Stimulated activated CD8-positive, alpha-beta memory T cell treated with anti-CD3 and anti-CD28 coated beads, Interleukin-12 subunit alpha, Interleukin-12 subunit beta, amount 100 ng/mL, for 24 hours (primary cell): ENCODE results near the gene NDUFB2.
"Not testable (repeated sequence)": the region's sequence is repeated elsewhere in the genome, so short reads cannot be mapped to it uniquely, and the experiment has no call there.

ENCODE experiments used
- DNase-seq: peaks from one replicate; pipeline ENCODE4 v3.0.0-alpha.2; 2020; ENCODE audit errors: extremely low read depth

The NDUFB2 gene

DNA sequence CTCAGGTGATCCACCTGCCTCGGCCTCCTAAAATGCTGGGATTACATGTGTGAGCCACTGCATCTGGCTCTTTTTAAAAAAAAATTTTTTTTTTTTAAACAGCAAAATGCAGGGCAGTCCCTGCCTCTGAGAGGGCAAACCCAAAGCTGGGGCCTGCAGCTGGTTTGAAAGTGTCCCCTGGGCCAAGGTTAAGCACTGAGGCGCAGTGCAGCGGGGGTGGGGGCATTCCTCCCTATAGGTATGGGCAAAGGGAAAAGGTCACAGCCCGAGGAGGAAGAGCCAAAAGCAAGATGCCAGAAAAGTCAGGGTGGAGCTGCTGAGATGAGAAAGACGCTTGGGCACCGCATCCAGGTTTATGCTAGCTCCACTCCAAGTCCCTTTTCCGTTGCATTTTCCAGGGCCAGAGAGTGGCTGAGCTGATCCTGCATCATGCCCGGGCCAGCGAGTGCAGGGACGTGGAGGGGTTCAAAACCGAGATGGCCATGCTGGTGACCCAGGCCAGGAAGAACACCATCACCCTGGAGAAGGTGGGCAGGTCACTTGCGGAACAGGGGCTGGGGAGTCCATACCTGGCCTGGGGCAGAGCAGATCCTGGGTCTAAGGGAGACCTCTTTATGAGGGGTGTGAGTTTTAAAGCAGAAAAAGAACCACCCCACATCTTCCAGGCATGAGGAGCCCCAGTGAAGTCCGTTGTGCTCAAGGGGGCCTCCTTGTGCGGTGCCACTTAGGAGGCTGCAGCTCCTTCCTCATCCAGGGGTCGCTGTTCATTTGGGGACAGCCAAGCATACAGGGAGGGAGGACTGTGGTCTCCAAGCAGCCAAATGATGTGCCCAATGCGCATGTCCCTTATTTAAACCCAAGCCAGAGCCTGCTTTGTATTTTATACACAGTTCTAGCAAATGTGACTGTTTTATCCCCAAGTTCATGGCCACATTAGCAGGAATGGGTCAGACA is 7.0 kb upstream of the NDUFB2 start:
- DNase-seq, result no peak

DNA sequence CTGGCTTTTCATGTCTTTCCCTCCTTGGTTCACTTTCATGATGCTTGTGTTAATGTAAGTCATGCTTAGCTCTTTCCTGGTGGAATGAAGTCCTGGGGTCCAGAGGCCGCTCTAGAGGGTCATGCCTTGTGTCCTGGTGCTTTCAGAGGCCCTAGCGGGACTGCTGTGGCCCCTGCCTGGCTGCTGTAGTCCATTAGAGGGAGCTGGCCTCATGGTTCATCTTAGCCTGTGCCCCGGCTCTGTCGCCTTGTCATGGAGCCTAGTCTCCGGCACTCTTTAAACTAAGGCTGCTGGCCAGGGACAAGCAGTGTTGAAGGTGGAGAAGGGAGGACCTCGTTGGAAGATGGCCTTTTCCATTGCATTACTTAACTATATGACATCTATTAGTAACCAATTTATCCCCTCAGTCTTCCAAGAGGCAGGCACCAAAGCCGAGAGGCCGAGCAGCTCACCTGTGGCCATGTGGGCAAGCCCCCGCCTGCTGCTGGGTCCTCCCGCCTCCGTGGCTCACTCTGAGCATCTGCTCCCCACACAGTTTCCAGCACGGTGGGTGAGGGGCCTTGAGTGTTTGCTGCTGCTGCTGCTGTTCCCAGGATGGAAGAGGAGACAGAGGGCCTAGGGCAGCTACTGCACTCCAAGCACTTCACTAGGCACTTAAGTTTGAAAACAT is 5.0 kb upstream of the NDUFB2 start:
- DNase-seq, result no peak

GRCh38 chr7:140693849-140694248 is 2.7 kb upstream of the NDUFB2 start:
- not testable (repeated sequence) for DNase-seq

DNA sequence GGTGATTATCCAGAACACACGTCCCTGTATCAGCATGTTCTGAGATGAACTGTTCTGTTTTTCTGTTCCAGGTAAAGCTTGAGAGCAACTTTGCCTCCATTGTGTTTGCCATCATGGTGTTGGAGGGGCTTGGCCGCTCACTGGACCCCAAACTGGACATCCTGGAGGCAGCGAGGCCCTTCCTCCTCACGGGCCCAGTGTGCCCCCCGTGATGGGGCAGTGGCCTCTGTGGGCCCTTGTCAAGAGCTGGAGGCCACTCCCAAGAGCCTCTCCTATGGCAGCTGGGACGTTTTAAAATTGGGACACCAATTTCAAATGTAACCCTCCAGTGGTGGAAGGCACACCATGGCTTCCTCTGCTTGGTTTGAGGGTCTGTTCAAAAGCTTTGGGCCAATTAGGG is 1.9 kb upstream of the NDUFB2 start:
- no peak for DNase-seq

GRCh38 chr7:140695381-140695780 is 1.1 kb upstream of the NDUFB2 start:
- no peak for DNase-seq

DNA sequence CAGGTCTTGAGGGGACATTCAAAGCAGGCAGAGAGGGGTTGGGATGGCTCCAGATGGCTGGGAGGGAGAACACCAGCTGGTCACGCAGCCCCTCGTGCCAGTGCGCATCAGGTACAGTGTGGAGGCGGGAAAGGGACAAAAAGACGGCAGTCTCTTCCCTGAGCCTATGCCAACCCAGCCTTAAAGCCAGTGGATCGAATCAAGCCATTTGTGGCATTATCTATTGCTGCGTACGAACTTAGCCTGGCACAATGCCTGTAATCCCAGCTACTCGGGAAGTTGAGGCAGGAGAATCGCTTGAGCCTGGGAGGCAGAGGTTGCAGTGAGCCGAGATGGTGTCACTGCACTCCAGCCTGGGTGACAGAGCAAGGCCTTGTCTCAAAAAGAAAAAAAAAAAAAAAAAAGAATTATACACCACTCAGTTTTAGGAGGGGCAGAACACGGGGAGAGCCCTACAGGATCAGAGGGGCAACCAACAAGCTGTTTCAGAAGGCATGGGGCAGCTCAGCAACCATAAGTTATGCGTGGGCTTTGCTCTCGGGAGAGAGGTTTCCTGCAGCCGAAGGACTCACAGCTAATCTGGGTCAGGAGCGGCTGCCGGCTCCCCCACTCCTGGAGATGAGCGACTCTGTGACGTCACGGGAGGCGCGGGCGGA is 356 bp upstream of the NDUFB2 start:
- peak; percentile 89 for DNase-seq

DNA sequence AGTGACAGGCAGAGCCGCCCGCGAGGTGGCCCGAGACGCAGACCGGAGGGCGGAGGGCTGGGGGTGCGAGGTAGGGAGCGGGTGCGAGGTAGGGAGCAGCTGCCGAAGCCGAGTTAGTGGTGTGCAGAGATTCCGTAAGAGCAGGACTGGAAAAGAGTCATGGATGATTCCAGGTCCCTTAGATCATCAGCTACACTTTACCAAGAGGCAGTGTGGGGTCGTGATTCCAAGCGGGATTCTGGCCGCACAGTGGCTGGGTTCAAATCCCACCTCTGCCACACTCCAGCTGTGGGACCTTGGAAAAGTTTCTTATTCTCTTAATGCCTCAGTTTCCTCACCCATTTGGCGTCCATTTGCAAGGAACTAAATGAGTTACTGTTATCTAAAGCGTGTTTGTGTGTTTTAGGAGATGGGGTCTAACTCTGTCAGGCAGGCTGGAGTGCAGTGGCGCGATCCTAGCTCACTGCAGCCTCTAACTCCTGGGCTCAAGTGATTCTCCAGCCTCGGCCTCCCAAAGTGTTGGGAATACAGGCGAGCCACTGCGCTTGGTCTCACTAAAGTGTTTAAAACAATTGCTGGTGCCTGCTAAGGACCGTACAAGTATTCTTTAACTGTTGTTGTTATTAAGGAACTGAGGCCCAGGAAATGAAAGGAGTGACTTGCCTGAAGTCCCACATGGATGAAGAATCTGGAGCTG is 1.1 kb downstream of the NDUFB2 start:
- no peak for DNase-seq

DNA sequence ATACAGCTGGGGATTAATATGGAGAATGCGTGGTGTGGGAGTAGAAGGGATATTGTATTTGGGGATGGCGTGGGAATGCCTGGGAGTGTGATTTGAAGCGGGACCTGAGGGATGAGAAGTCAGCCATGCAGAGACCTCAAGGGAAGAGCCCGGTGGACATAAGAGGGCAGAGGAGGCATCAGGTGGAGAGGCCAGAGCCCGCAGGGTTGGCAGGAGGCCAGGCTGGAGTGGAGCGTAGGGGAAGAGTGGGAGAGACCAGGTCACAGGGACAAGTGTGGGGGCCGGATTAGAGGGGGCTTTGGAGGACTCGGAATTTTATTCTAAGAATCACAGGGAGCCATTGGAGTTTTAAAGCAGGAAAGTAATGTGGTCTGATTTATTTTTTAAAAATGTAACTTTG is 2.0 kb downstream of the NDUFB2 start:
- DNase-seq, result no peak

- no peak for DNase-seq
These were observed 6.3 kb downstream of the NDUFB2 start for GRCh38 chr7:140702774-140703173.

- no peak for DNase-seq
These were observed 7.7 kb downstream of the NDUFB2 start for GRCh38 chr7:140704205-140704604.

GRCh38 chr7:140707132-140707531 is 10.6 kb downstream of the NDUFB2 start:
- DNase-seq, result no peak

GRCh38 chr7:140708764-140709163 is 12.3 kb downstream of the NDUFB2 start:
- not testable (repeated sequence) for DNase-seq

- DNase-seq, result not testable (repeated sequence)
These were observed 15.9 kb downstream of the NDUFB2 start for GRCh38 chr7:140712392-140712791.

- no peak for DNase-seq
These were observed 18.0 kb downstream of the NDUFB2 start for GRCh38 chr7:140714331-140715040.

GRCh38 chr7:140719721-140720120 is 23.2 kb downstream of the NDUFB2 start:
- no peak for DNase-seq

DNA sequence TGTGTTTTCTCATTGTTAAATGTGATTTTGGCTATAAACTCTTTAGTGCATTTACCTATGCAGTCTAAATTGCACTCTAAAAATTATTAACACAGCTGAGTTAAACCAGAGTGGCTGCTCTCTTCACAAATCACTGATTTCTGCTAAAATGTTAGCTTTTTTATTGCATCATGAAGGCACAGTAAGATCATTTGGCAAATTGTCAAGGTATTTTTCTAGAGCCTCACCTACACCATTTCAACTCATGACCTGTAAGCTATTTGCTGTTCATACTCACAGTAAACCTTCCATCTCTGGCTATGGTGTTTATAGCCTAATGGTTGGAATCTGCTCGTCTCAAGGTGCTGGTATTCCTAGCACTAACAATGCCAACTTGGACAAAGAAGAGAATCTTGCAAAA is 25.7 kb downstream of the NDUFB2 start:
- no peak for DNase-seq

DNA sequence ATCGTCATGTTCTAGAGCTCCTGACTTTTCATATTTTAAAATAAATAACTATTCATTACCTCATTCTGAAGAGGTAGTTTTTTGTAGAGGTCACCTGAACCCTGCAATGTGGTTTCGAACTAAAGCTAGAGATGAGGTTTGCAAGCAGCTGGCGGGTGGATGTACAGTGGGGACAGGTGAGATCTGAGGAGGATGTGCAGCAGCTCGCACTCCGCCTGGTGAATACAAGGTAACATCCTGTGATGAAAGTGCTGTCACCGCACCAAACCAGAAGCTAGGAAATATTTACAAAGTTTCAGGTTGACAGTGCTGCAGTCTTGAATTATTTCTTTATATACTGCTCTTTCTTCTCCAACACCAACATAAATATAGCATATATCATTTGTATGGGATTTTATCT is 26.5 kb downstream of the NDUFB2 start:
- DNase-seq, result no peak

DNA sequence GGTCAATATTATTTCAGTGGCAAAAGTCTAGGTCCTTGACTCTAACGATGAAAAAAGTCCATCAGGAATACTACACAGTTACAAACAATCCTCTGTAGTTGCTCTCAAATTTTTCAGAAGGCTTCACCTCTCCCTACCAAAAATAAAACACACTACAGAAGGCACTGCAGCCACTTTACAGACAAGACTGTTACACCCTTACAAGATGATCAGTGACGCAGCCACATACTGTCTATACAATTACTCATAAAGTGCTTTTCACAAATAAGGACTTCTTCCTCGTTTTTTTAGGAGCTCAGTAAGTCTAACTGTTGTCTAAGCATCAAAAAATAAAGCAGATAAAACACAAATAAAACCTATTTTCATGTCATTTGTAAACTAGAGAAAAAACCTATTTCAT is 27.1 kb downstream of the NDUFB2 start:
- DNase-seq, result no peak

GRCh38 chr7:140724706-140725105 is 28.2 kb downstream of the NDUFB2 start:
- DNase-seq, result no peak

DNA sequence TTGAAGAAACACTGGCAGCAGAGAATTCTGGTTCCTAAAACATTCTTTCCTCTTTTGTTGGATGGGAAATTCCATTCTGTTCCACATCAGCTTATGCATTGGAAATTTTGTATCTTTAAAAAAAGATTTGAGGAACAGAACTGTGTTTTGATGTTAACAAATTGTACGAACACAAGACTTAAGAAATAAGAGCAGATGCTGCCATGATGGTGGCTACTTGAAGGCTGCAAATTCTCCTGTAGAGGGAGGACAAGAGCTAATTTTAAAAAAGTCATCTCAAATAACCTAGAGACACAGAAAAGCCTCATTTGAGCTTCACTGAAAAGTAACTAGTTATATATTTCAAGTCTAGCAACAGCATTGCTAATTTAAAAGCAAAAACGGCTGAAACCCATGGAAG is 29.8 kb downstream of the NDUFB2 start:
- DNase-seq, result no peak

DNA sequence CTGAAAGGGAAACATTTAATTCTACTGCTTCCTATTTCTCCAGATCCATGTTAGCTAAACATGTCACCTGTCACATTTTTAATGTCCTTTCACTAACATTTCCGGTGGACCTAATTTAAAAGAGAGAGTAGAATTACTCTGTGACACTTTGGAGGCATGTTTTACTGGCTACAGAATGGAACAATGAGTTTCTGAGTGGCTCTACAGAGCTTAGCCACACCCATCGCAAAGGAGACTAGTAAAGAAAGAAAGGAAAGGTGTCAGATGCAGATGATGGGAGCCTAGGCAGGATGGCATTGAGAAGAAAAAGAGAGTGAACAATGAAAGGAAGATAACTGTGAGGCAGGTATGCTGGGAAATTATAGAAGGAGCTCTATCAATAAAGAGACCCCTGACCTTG is 35.9 kb downstream of the NDUFB2 start:
- no peak for DNase-seq
